ENCODE results near the gene DKK3. TPM values are rescaled to one million over a fixed set of nuclear protein-coding genes. Genes with fewer than 3 reads are reported as not detected.

DKK3 gene
- total RNA-seq, 2 donors from 2014 or later: 732 to 847 TPM

DNA sequence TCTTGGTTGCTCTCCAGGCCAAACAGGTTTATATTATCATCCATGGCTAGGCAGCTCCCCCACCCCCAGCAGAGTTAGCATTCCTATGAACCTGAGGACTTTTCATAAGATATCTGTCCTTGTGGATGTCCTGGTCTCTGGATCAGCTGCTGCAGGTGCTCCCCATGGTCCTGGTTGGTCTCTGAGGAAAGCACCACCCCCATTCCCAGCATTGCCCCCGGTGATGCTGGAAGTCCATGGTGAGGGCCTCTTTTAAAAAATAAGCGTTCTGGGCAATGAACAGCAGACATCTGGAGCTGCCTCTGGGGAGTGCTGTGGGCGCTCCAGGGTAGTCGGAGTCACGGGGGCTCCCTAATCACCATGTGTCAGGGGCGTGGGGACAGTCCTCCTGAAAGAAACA lies 26.6 kb downstream of the DKK3 start:
- Histone ChIP-seq H3K4me1 (ENCODE audit: control insufficient read depth in 1 of 2, low read depth in 2 of 2) (peaks cover 51 to 95% of the 10 kb centered on the region in 2 donors), H3K27me3 (replicated peaks; ENCODE audit: insufficient read depth) (no peaks in the 10 kb centered on the region), H3K9me3 (no peaks in the 10 kb centered on the region), H3K27ac (peak overlapping the region; percentile 77 to 96), H3K36me3 (no peaks in the 10 kb centered on the region), H3K4me3 (no peak overlapping the region)
- ATAC-seq (ENCODE audit: insufficient number of reproducible peaks, low FRiP score, low read depth) (no peak), DNase-seq (ENCODE audit: low spot score) (no peak)
- TF ChIP-seq, protein P1, sequence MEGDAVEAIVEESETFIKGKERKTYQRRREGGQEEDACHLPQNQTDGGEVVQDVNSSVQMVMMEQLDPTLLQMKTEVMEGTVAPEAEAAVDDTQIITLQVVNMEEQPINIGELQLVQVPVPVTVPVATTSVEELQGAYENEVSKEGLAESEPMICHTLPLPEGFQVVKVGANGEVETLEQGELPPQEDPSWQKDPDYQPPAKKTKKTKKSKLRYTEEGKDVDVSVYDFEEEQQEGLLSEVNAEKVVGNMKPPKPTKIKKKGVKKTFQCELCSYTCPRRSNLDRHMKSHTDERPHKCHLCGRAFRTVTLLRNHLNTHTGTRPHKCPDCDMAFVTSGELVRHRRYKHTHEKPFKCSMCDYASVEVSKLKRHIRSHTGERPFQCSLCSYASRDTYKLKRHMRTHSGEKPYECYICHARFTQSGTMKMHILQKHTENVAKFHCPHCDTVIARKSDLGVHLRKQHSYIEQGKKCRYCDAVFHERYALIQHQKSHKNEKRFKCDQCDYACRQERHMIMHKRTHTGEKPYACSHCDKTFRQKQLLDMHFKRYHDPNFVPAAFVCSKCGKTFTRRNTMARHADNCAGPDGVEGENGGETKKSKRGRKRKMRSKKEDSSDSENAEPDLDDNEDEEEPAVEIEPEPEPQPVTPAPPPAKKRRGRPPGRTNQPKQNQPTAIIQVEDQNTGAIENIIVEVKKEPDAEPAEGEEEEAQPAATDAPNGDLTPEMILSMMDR (IDR thresholded peaks at IDR 0.05): no peak

DNA sequence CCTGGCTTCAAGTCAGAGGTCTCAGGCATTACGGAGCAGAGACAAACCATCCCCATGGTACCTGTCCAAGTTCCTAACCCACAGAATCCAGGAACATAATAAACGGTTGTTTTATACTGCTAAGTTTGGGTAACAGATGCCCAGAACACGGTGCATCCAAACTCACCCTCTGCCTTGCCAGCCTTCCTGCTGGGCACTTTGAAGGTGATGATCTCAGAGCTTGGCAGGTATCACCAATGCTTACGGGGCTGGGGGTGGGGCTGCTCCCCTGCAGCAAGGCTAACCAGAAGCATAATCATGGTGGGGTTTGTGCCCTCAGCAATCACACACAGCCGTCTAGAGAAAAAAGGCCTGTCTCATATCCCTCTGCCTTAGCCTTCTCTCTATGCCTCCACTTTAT lies 27.1 kb downstream of the DKK3 start:
- Histone ChIP-seq H3K27ac (peak overlapping the region; percentile 77 to 96), H3K27me3 (replicated peaks; ENCODE audit: insufficient read depth) (no peaks in the 10 kb centered on the region), H3K9me3 (no peaks in the 10 kb centered on the region), H3K36me3 (no peaks in the 10 kb centered on the region), H3K4me3 (no peak overlapping the region), H3K4me1 (ENCODE audit: control insufficient read depth in 1 of 2, low read depth in 2 of 2) (peaks cover 55 to 97% of the 10 kb centered on the region in 2 donors)
- TF ChIP-seq, protein P1 (IDR thresholded peaks at IDR 0.05): no peak
- no peak for DNase-seq (ENCODE audit: low spot score)
- ATAC-seq (ENCODE audit: insufficient number of reproducible peaks, low FRiP score, low read depth): no peak

DNA sequence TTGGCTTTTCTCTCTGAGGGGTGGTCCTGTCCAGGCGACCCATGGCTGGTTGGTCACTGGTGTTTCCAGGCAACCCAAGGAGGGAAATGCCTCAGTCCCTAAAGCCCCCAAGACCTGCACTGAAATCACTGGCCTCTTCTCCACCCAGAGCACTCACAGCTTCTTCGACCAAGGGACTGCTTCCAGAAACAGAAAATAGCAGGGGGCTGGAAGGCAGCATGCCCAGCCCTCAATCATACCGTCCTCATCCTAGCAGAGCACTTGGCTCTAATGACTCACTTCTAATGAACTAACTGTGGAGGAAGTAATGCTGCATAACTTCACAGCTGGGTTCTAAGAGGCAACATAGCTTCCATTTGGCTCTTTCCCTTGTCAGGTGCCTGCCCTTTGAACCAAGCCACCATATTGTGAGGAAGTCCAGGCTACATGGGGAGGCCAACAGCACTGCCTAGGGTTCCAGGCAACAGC lies 27.6 kb downstream of the DKK3 start:
- H3K4me3 ChIP-seq: no peak overlapping the region
- DNase-seq (ENCODE audit: low spot score) (no peak), ATAC-seq (ENCODE audit: insufficient number of reproducible peaks, low FRiP score, low read depth) (no peak)
- no peaks in the 10 kb centered on the region for H3K36me3 ChIP-seq
- no peaks in the 10 kb centered on the region for H3K9me3 ChIP-seq
- TF ChIP-seq, protein P1 (IDR thresholded peaks at IDR 0.05): no peak
- peaks cover 56 to 97% of the 10 kb centered on the region in 2 donors for H3K4me1 ChIP-seq (ENCODE audit: control insufficient read depth in 1 of 2, low read depth in 2 of 2)
- peak overlapping the region; percentile 77 to 96 for H3K27ac ChIP-seq
- no peaks in the 10 kb centered on the region for H3K27me3 ChIP-seq (replicated peaks; ENCODE audit: insufficient read depth)

DNA sequence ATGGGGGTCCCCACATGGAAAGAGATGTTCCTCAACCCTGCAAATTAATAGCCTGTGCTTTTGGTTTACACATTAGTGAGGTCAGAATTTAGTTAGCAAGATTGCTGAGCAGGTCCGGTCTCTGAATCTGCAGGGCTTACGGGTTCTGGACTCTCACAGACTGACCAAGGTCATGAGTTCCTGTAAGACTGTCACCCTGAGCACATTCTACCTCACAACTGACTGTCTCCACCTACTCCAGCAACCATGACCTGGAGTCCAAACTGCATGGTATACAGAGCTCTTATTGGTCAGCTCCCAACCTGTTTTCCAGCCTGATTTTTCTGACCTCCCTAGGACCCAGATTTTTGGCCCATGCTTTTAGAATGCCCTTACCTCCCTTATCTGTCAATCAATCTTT lies 28.2 kb downstream of the DKK3 start:
- no peak overlapping the region for H3K4me3 ChIP-seq
- no peaks in the 10 kb centered on the region for H3K9me3 ChIP-seq
- DNase-seq (ENCODE audit: low spot score): no peak
- no peaks in the 10 kb centered on the region for H3K36me3 ChIP-seq
- no peaks in the 10 kb centered on the region for H3K27me3 ChIP-seq (replicated peaks; ENCODE audit: insufficient read depth)
- peaks cover 60 to 97% of the 10 kb centered on the region in 2 donors for H3K4me1 ChIP-seq (ENCODE audit: control insufficient read depth in 1 of 2, low read depth in 2 of 2)
- TF ChIP-seq, protein P1 (IDR thresholded peaks at IDR 0.05): no peak
- no peak for ATAC-seq (ENCODE audit: insufficient number of reproducible peaks, low FRiP score, low read depth)
- H3K27ac ChIP-seq: peak overlapping the region; percentile 77 to 96

DNA sequence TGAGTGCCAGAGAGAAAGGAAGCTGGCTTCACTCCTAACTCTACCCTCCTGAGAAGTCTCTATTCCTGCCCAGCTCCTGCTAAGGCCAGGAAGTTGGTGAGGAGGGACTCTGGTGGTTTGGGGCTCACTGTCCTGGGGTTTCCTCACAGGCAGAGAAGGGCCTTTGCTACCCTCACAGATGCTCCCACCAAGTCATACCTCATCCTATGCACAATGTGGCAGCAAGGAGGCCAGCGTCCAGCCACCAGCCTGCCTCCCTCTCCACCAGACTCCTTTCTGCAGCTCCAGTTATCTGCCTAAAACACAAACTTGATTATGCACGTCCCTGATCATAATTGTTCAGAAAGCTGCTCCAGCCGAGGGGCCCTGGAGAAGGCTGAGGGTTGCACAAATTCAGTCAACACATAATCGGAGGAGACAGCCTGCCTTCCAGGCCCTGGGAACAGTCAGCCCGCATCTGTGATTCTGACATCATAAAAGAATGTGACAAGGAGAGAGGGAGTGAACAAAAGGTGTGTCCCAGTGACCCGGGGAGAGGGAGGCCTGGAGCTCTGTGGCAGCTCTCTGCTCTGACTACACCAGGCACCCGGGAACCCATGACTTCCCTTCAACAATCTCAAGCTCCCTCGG lies 28.8 kb downstream of the DKK3 start:
- Histone ChIP-seq H3K4me3 (no peak overlapping the region), H3K36me3 (no peaks in the 10 kb centered on the region), H3K27ac (peak overlapping the region; percentile 77 to 96), H3K9me3 (no peaks in the 10 kb centered on the region), H3K27me3 (replicated peaks; ENCODE audit: insufficient read depth) (no peaks in the 10 kb centered on the region), H3K4me1 (ENCODE audit: control insufficient read depth in 1 of 2, low read depth in 2 of 2) (peaks cover 66 to 98% of the 10 kb centered on the region in 2 donors)
- DNase-seq (ENCODE audit: low spot score) (no peak), ATAC-seq (ENCODE audit: insufficient number of reproducible peaks, low FRiP score, low read depth) (no peak)
- TF ChIP-seq, protein P1 (IDR thresholded peaks at IDR 0.05): no peak

Data from thoracic aorta (tissue), 2 donors.